Measurements from ENCODE around the gene DLL1. TPM values are rescaled to one million over a fixed set of nuclear protein-coding genes. Genes with fewer than 3 reads are reported as not detected.

DLL1 gene
- total RNA-seq, 2 donors from 2014 or later, result 1.3 to 2.7 TPM

DNA sequence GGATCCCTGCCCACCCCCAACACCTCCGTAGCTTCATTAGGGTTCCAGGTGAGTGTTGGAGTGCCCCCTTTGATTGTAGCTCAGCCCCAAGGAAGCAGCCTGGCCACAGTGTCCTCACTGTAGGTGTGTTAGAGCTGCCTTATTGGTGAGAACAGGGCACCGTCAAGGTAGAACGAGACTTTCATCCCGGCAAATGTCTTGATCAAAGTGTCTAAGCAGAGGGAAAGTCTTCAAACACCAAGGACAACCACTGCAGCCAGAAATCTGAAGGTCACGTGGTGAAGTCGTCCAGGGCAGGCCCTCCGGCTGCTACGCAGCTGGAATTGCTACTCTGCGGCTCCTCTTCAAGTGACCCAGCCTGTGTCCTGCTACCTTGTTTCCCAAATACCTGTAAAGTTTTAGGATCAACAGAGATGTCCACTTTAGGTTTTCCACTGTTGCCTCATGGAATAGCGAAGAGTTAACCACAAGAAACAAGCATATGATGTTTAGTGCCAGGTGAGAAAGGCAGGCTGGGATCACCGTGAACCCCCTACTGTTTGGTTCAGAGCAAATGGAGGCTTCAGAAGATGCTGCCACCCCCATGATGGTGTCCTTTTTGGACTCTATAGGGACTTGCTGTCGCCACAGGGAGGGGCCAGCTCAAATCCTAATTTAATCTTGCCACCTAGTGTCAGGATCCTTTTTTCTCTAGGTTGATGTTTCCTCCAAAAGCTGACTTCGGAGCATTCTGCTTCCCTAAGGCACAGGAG, 1.7 kb upstream of the DLL1 start:
- Mint-ChIP-seq H3K27ac (peak overlapping the region; percentile 65), H3K27me3 (peaks cover 55% of the 10 kb centered on the region), H3K4me3 (peak overlapping the region; percentile 97)

GRCh38 chr6:170292111-170292406, 1.2 kb upstream of the DLL1 start:
- Mint-ChIP-seq H3K27ac (peak overlapping the region; percentile 65), H3K4me1 (peaks cover 38% of the 10 kb centered on the region)

More for the DNA sequence above, 1.7 kb upstream of the DLL1 start:
- Mint-ChIP-seq H3K4me1 (peaks cover 38% of the 10 kb centered on the region), H3K36me3 (ENCODE audit: low read depth) (peaks cover 4% of the 10 kb centered on the region)
- ATAC-seq, result peak; percentile 13
- no peak for DNase-seq
- H3K9me3 ChIP-seq (ENCODE audit: control insufficient read depth, low read length, poor library complexity, severe bottlenecking), result no peaks in the 10 kb centered on the region

DNA sequence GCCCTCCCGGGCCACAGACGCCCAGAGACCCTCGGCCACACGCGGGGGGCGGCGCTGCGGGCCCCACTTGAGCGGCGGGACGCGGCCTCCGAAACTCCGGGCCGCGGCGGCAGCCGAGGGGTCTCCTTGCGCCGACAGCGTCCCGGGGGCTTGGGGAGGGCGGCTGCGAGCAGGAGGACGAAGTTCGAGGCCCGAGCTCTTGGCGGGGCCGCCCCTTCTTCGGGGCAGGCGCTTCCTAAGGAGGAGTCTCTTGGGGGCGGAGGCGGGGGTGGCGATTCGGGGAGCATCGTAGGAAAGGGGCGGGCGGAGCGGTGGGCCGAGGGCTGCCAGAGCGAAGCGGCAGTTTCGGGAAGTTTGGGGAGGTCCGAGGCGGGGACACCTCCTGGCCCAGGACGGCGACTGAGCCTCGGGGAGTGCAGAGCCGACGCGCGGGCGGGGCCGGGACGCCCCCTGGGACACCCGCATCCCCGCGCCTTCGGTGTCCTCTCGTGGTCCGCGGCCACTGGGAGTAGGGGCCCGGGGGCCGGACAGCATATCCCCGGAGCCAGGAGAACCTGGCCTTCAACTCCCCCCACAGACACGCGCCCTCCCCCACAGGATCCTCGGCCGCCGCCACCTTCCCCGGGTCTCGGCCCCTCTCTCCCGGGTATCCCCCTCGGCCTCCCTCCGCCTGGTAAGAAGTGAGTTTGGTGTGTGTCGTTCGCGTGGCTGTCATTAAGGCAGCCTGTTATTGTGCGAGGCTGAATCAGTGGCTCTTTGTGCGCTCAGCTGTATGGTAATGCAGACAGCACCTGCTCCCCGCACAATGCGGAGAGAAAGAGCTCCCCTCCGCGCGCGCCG, 613 bp upstream of the DLL1 start:
- ATAC-seq (peak; percentile 67), DNase-seq (peak in 1 of 3 donors; percentile 31)
- H3K27me3 Mint-ChIP-seq, result peaks cover 57% of the 10 kb centered on the region
- H3K9me3 ChIP-seq (ENCODE audit: control insufficient read depth, low read length, poor library complexity, severe bottlenecking), result no peaks in the 10 kb centered on the region
- H3K36me3 Mint-ChIP-seq (ENCODE audit: low read depth), result peaks cover 4% of the 10 kb centered on the region
- H3K4me1 Mint-ChIP-seq, result peaks cover 38% of the 10 kb centered on the region
- peak overlapping the region; percentile 97 for H3K4me3 Mint-ChIP-seq
- H3K27ac Mint-ChIP-seq, result peak overlapping the region; percentile 65

More at GRCh38 chr6:170292111-170292406, 1.2 kb upstream of the DLL1 start:
- H3K4me3 Mint-ChIP-seq, result peak overlapping the region; percentile 97
- H3K36me3 Mint-ChIP-seq (ENCODE audit: low read depth), result peaks cover 4% of the 10 kb centered on the region
- DNase-seq, result no peak
- H3K27me3 Mint-ChIP-seq, result peaks cover 53% of the 10 kb centered on the region
- peak; percentile 11 for ATAC-seq
- no peaks in the 10 kb centered on the region for H3K9me3 ChIP-seq (ENCODE audit: control insufficient read depth, low read length, poor library complexity, severe bottlenecking)

DNA sequence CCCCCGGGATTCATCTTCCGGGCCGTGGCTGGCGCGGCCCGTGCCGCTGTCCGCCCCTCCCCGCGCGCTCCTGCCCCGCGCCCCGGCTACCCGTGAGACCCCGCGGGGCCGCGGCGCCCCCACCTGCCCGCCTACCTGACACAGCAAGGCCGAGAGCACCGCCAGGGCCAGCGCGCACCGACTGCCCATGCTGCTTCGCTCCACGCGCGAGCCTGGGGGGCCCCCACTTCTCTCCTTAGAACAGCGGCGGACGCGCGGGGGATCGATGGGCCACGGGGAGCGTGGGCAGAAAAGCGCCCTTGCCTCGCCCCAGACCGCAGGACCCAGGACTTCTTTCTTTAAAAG, 955 bp downstream of the DLL1 start:
- DNase-seq, result no peak
- Mint-ChIP-seq H3K4me1 (peaks cover 35% of the 10 kb centered on the region), H3K27ac (peak overlapping the region; percentile 74), H3K4me3 (peak overlapping the region; percentile 97), H3K36me3 (ENCODE audit: low read depth) (peaks cover 6% of the 10 kb centered on the region), H3K27me3 (peaks cover 62% of the 10 kb centered on the region)
- no peak for ATAC-seq
- no peaks in the 10 kb centered on the region for H3K9me3 ChIP-seq (ENCODE audit: control insufficient read depth, low read length, poor library complexity, severe bottlenecking)

DNA sequence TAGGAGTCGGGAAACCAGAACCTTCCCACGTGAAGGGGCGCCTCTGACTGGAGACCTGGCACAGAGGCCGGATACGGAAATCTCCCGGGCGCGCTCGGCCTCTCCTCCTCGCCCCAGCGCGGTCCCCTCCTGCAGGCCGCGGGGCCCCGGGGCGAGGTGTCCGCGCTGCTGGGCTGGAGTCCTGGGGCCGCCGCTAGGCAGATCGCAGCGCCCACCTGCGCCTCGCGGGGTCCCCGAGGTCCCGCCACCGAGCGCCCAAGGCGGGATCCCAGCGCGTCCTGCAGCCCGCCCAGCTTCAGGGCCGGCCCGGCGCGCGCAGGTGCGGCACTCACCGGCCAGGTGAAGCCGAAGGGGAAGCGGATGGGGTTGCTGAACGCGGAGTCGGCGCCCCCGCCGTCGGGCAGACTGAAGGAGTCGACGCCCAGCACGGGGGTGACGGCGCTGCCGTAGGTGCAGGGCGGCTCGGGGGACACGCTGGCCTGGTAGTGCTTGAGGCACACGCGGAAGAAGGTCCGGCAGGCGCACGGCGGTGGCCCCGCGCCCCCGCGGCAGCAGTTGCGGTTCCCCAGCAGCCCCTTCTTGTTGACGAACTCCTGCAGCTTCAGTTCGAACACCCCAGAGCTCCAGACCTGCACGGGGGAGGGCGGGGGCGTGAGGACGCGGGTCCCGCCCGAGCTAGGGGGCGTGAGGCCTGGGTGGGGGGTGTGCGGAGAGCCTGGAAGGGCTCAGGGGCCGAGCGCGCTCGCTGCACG, 1.5 kb downstream of the DLL1 start:
- DNase-seq (no peak), ATAC-seq (no peak)
- Mint-ChIP-seq H3K36me3 (ENCODE audit: low read depth) (peaks cover 6% of the 10 kb centered on the region), H3K4me3 (peak overlapping the region; percentile 93), H3K4me1 (peaks cover 33% of the 10 kb centered on the region), H3K27ac (no peak overlapping the region), H3K27me3 (peaks cover 58% of the 10 kb centered on the region)
- no peaks in the 10 kb centered on the region for H3K9me3 ChIP-seq (ENCODE audit: control insufficient read depth, low read length, poor library complexity, severe bottlenecking)

- Mint-ChIP-seq H3K27me3 (peaks cover 53% of the 10 kb centered on the region), H3K4me1 (peaks cover 29% of the 10 kb centered on the region), H3K36me3 (ENCODE audit: low read depth) (peaks cover 6% of the 10 kb centered on the region), H3K27ac (peak overlapping the region; percentile 47), H3K4me3 (peak overlapping the region; percentile 93)
- ATAC-seq (no peak), DNase-seq (no peak)
- H3K9me3 ChIP-seq (ENCODE audit: control insufficient read depth, low read length, poor library complexity, severe bottlenecking), result no peaks in the 10 kb centered on the region
Observed at GRCh38 chr6:170288852-170289179, 2.1 kb downstream of the DLL1 start.

- no peak for DNase-seq
- Mint-ChIP-seq H3K27me3 (peaks cover 46% of the 10 kb centered on the region), H3K4me1 (peaks cover 23% of the 10 kb centered on the region), H3K27ac (peak overlapping the region; percentile 47), H3K36me3 (ENCODE audit: low read depth) (peaks cover 6% of the 10 kb centered on the region), H3K4me3 (peak overlapping the region; percentile 93)
- no peaks in the 10 kb centered on the region for H3K9me3 ChIP-seq (ENCODE audit: control insufficient read depth, low read length, poor library complexity, severe bottlenecking)
- ATAC-seq, result no peak
Observed at GRCh38 chr6:170288091-170288631, 2.7 kb downstream of the DLL1 start.

DNA sequence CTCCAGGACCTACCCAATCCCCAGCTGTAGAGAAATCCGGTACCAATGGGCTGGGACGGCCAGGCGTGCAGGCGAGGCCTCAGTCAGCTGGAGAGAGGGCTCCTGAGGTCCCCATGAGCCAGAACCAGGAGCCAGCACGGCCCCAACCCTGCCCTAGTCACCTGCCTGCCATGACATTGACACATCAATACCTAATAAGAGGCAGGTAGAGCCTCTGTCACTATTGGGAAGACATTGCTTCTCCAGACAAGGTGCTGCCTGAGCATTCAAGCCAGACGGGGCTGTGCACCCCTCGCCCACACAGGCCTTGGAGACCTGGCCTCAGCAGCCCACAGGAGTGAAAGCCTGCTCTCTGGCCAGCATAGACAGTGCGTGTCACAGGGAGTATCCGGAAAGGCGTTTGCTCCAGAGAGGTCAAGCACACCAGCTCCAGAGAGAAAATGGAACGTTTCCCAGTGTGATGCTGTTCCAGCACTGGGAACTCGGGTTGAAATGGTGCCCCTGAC, 3.5 kb downstream of the DLL1 start:
- H3K27me3 Mint-ChIP-seq, result peaks cover 39% of the 10 kb centered on the region
- H3K4me1 Mint-ChIP-seq, result peaks cover 16% of the 10 kb centered on the region
- ATAC-seq (no peak), DNase-seq (no peak)
- H3K4me3 Mint-ChIP-seq, result no peak overlapping the region
- no peak overlapping the region for H3K27ac Mint-ChIP-seq
- no peaks in the 10 kb centered on the region for H3K9me3 ChIP-seq (ENCODE audit: control insufficient read depth, low read length, poor library complexity, severe bottlenecking)
- peaks cover 6% of the 10 kb centered on the region for H3K36me3 Mint-ChIP-seq (ENCODE audit: low read depth)

DNA sequence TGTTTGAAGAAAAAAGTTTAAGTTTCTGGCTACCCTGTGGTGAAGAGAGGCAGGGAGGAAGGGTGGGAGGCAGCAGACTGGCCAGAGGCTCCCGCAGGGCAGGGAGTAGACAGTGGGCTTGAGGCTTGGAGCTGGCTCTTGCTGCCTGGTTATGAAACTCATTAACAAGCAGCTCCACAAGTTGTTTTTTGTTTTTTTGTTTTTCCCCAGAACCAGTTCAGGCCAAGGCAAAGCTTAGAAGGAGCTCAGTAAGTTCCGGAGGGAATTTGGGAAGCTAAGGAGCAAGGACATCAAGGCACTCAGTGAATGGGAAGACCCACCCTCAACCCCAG, 4.0 kb downstream of the DLL1 start:
- peaks cover 6% of the 10 kb centered on the region for H3K36me3 Mint-ChIP-seq (ENCODE audit: low read depth)
- no peaks in the 10 kb centered on the region for H3K9me3 ChIP-seq (ENCODE audit: control insufficient read depth, low read length, poor library complexity, severe bottlenecking)
- ATAC-seq (no peak), DNase-seq (no peak)
- H3K4me3 Mint-ChIP-seq, result no peak overlapping the region
- no peak overlapping the region for H3K27ac Mint-ChIP-seq
- peaks cover 34% of the 10 kb centered on the region for H3K27me3 Mint-ChIP-seq
- peaks cover 11% of the 10 kb centered on the region for H3K4me1 Mint-ChIP-seq

DNA sequence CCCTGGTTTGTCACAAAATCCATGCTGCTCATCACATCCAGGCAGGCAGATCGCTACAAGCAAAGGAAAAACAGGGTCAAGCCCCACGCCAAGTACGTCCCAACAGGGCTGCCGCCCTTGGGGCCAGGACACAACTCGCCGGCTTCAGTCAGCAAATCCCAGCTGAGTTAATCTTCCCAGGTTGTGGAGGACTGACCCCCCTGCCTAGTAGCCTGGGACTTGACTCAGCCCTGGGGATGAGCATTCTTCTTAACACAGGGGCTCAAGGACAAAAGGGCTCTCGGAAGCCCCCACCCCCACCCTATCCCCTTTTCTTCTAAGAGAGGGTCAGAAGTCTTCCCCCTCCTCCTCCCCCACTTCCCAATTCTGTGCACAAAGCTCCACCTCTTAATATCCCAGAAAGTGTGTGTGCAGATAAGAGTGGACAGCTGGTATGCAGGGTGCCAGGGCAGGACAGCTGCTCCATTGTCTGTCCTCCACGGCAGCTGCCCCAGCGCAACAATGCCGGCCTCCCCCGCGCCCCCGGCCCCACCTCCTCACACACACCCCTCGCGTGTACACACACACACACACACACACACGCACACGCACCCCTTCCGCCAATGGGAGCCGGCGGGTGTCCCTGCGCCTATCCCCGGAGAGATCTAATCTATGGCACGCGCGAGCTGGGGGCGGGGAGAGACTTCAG, 4.5 kb downstream of the DLL1 start:
- H3K27me3 Mint-ChIP-seq, result peaks cover 35% of the 10 kb centered on the region
- DNase-seq (no peak), ATAC-seq (no peak)
- no peaks in the 10 kb centered on the region for H3K9me3 ChIP-seq (ENCODE audit: control insufficient read depth, low read length, poor library complexity, severe bottlenecking)
- no peak overlapping the region for H3K4me3 Mint-ChIP-seq
- peaks cover 6% of the 10 kb centered on the region for H3K36me3 Mint-ChIP-seq (ENCODE audit: low read depth)
- H3K27ac Mint-ChIP-seq, result no peak overlapping the region
- peaks cover 8% of the 10 kb centered on the region for H3K4me1 Mint-ChIP-seq

DNA sequence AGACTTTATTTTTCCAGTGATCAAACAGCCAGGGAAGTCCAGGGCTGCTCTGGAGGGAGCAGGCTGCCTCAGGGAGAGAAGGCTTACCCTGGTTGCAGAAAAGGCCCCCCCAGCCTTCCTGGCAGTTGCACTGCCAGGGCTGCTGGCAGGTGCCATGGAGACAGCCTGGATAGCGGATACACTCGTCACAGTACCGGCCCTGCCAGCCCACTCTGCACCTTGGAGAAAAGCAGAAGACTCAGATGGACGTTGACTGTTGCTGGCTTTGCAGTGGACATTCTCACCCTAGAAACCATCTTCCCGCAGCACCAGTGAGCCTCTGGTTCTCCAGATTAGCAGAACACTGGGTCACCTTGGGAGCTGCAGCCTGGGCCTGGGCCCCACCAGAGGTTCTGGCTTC, 5.4 kb downstream of the DLL1 start:
- Mint-ChIP-seq H3K4me1 (peaks cover 10% of the 10 kb centered on the region), H3K36me3 (ENCODE audit: low read depth) (peaks cover 6% of the 10 kb centered on the region), H3K27me3 (peaks cover 39% of the 10 kb centered on the region), H3K27ac (no peak overlapping the region), H3K4me3 (no peak overlapping the region)
- DNase-seq (no peak), ATAC-seq (no peak)
- no peaks in the 10 kb centered on the region for H3K9me3 ChIP-seq (ENCODE audit: control insufficient read depth, low read length, poor library complexity, severe bottlenecking)

GRCh38 chr6:170284866-170285469, 5.9 kb downstream of the DLL1 start:
- H3K36me3 Mint-ChIP-seq (ENCODE audit: low read depth), result peaks cover 6% of the 10 kb centered on the region
- H3K4me3 Mint-ChIP-seq, result no peak overlapping the region
- ATAC-seq, result no peak

More at GRCh38 chr6:170284866-170285469, 5.9 kb downstream of the DLL1 start:
- no peak for DNase-seq
- H3K4me1 Mint-ChIP-seq, result peaks cover 9% of the 10 kb centered on the region
- H3K27me3 Mint-ChIP-seq, result peaks cover 37% of the 10 kb centered on the region
- no peak overlapping the region for H3K27ac Mint-ChIP-seq
- no peaks in the 10 kb centered on the region for H3K9me3 ChIP-seq (ENCODE audit: control insufficient read depth, low read length, poor library complexity, severe bottlenecking)
